Activated T-cell treated with anti-CD3 and anti-CD28 coated beads, Interleukin-2, amount 50 U/mL, for 1 hour (primary cell): ENCODE measurements around the gene KPNA4.
"Not testable (repeated sequence)": the region's sequence is repeated elsewhere in the genome, so short reads cannot be mapped to it uniquely, and the experiment has no call there.

Experiments used
- DNase-seq: peaks from one replicate; pipeline ENCODE4 v3.0.0-alpha.2; 2020

The KPNA4 gene, protein sequence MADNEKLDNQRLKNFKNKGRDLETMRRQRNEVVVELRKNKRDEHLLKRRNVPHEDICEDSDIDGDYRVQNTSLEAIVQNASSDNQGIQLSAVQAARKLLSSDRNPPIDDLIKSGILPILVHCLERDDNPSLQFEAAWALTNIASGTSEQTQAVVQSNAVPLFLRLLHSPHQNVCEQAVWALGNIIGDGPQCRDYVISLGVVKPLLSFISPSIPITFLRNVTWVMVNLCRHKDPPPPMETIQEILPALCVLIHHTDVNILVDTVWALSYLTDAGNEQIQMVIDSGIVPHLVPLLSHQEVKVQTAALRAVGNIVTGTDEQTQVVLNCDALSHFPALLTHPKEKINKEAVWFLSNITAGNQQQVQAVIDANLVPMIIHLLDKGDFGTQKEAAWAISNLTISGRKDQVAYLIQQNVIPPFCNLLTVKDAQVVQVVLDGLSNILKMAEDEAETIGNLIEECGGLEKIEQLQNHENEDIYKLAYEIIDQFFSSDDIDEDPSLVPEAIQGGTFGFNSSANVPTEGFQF

DNA sequence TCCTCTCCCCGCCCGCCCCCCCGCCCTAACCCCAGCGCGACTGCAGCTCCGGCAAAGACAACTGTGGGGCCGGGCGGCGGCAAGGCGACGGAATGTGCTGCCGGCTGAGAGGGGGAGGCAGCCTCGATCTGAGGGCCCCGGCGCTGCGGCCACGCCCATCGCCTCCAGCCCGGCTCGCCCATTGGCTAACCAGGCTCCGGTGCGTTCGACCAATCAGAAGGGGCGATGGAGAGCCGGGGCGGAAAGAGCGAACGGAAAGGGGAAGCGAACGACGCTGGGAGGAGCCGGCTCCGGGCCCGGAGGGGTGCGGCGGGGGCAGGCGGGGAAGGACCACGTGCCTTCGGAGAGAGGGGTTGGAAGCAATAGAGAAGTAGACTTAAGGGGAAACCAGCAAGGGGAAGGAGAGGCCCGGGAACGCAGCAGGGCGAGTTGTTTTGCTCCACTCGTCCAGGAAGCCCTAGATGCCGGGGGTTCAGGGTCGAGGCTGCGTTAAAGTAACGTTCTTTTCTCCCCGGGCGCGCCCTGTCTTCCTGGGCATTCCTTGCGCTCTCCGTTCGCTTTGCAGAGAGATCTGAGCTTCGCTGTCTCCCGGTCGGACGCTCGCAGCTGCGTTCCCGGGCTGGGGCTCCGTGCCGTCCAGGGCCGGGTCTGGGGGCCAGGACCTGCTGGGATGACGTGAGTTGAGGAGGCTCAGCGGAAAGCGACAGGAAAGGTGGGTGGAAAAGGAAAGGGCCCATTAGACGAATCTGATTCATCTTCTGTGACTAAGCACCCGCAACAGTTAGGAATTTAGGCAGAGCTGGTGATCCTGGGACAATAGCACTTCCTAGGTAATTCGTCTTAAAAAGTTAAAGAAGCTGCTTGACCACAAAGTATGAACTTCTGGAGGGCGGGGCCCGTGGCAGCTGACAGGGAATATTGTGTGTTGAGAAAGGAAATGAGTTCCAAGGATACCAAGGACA lies at the start of gene KPNA4:
Gene KPNA4, minus strand, starts transcription at position 130 of the 962 bp plus-strand sequence. CDS start 289 bp downstream, outside the sequence.
- peak; percentile 98 for DNase-seq

GRCh38 chr3:160613661-160614060 lies 48.3 kb upstream of the KPNA4 start:
- DNase-seq = no peak

DNA sequence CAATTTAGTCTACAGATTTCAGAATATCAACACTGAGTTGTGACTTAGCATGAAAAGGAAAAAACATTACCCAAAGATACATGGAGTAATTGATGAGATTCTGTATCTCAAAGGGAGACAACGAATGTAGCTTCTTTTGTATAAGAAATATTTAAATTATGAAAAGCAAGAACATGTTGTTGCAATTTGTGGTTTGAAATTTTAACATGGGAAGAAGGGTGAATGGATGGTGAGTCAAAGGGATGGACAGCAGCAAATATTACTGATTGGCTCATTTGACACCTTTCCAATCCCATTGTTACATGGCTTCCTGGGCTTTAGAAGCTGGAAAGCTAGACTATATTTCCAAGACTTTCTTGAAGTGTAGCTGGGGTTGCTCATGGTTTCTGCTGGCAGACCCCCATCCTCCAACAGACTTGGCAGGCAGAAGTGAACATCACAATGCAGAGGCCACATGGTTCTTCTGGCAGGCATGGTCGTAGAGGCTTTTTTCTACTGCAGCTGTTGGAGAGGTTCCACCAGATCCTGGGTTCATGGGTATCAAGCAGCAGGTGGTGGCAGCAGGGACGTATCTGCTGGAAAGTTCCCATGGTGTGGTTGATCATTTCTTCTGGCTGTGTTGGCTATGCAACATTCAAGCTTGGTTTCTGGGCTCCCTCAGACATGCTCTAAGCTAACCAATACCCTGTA lies 47.2 kb upstream of the KPNA4 start:
- DNase-seq = no peak

- DNase-seq = no peak
Observed at GRCh38 chr3:160611141-160611540, 45.8 kb upstream of the KPNA4 start.

DNA sequence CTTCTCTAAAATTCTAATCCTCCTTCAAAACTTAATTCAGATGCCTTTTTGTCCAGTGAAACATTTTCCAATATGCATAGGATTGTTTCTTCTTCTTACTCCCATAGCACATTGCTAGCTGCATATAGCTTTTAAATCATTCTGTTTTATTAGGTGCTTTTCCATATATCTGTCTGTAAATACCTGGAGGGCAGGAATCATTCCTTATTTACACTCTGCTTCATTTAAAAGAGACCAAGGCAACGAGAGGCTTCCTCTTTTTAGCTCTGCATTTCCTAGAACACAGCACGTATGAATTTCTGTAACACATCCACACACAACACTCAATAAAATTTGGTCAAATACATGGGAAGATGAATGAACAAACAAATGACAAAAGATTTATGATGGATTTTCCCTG lies 43.5 kb upstream of the KPNA4 start:
- no peak for DNase-seq

- DNase-seq = no peak
Observed at GRCh38 chr3:160607826-160608225, 42.5 kb upstream of the KPNA4 start.

DNA sequence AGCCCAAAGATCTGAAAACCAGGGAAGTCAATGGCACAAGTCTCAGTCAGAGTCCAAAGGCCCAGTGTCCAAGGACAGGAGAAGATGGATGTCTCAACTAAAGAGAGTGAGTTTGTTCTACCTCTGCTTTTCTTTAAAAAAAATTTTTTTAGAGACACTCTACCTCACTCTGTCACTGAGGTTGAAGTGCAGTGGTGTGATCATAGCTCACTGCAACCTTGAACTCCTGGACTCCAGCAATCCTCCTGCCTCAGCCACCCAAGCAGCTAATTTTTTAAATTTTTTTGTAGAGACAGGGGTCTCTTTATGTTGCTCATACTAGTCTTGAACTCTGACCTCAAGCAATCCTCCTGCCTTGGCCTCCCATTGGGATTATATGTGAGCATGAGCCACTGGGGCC lies 39.9 kb upstream of the KPNA4 start:
- DNase-seq = no peak

- not testable (repeated sequence) for DNase-seq
Observed at GRCh38 chr3:160603845-160604244, 38.5 kb upstream of the KPNA4 start.

DNA sequence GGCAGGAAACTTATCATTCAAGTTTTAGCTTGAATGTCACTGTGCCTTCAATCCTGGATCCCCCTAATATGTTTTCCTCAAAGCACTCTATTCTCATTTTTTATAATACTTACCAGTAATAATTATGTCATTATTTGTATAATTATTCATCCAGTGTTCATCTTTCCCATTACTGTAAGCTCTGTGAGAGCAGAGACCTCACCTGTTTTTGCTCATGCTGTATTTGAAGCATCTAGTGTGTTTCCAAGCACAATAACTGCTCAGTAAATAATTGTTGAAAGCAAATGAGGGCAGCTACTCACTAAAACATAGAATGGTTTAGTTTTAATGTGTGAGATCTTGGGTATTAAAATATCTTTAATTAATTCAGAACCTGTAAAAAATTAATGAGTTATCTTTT lies 36.9 kb upstream of the KPNA4 start:
- DNase-seq = no peak

- DNase-seq = no peak
Observed at GRCh38 chr3:160601288-160601687, 35.9 kb upstream of the KPNA4 start.

- no peak for DNase-seq
Observed at GRCh38 chr3:160598865-160599264, 33.5 kb upstream of the KPNA4 start.

DNA sequence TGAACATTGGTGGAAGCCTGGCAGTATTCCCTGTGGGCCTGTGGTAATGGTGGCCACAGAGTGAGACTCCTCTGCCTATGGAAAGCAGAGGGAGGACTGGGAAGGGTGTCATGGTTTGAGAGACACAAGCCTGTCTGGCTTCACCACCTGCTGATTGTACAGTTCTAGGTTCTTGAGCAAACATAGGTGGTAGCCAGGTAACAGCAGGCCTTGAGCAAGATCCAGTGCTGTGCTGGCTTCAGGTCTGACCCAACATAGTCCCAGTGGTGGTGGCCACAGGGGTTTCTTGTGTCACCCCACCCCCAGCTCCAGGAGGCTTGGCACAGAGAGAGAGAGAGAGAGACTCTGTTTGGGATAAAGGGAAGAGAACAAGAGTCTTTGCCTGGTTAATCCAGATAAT lies 22.7 kb upstream of the KPNA4 start:
- DNase-seq = no peak

- DNase-seq = no peak
Observed at GRCh38 chr3:160587105-160587504, 21.7 kb upstream of the KPNA4 start.

DNA sequence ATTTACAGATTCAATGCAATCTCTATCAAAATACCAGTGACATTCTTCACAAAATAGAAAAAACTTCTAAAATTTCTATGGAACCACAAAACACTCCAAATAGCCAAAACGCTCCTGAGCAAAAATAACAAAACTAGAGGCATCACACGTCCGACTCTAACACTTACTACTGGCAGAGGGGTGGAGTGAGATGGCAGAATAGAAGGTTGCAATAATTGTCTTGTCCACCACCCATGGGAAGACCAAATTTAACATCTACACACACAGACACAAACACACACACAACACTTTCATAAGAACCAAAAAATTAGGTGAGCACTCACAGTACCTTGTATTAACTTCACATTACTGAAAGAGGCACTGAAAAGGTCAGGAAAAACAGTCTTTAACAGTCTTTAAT lies 21.3 kb upstream of the KPNA4 start:
- DNase-seq = no peak

- DNase-seq = no peak
Observed at GRCh38 chr3:160583451-160583850, 18.1 kb upstream of the KPNA4 start.

DNA sequence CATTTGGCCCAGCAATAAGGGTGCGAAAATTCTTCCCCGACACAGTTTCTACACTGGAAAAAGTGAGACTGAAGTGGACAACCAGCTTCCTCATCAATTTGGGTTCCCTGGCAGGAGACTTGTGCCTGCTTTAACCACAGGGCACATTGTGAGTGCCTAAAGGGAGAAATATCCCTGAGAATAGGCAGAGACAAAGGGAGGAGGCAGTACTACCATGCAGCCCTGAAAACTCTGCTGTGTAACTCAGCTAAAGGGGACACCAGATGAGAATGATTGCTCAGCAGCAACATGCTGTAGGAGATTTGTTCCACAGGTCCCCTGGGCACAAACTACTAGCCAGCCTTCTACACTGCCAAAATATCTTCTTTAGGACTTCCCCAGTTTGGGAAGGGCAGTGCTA lies 15.6 kb upstream of the KPNA4 start:
- DNase-seq = no peak

DNA sequence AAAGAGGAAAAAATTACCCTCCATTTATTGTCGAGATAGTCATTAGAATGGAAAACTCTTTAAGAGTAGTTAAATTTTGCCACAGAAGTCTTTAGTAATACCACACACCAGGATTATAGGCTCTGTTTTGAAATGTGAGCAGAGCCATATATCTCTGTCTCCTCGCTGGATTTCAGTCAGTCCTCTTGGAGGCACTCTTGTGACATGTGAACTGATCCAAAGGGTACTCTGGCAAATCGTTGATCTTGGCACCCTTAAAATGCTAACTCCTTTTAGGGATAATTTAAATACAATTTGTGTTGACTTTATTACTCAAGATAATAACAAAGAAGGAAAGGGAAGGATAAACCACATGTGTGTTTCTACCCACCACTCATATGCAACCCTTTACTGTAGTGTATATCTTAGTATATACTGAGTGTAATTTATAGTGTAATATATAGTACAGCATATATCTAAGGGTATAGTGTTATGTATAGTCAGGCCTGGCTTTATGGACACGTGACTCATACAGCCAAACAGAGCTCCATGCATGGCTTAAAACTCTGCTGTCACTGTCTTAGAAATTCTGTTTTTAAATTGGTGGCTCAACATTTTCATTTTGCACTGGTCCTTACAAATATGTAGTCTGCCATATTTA lies 12.3 kb upstream of the KPNA4 start:
- no peak for DNase-seq

DNA sequence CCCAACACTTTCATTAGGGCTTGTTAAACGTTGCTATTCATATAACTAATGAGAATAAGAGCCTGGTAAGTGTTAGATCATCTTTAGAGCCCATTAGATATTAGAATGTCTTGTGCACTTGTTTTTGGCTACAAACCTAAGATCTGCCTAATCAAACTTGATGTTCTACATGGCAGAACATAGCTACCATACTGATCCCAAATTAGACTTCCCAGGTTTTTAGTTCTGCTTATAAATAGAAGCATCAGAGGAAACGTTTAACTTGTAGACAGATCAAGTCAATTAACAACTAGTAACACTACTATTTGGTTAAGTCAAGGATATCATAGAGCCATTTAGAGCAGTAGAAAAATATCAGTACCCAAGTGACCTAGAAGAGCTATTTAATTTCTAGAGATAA lies 11.7 kb upstream of the KPNA4 start:
- DNase-seq = no peak

- no peak for DNase-seq
Observed at GRCh38 chr3:160576621-160577020, 11.2 kb upstream of the KPNA4 start.

DNA sequence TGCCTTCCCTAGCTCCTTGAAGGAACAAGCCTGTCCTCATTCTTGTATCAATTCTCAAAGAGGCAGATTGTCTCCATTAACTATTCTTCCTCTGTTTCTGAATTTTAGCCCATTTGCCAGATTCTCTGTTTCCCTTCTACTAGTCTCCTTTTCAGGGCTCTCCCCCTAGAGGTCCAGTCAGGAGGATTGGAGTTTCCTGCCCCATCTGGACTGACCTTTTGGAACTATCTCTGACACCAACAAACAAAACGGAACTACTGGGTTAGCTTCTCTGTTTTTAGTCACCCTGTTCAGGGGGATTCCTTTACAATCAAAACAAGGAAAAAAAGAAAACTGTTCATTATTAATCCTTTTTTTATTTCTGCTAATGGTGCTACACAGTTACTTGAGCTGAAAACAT lies 10.2 kb upstream of the KPNA4 start:
- DNase-seq = no peak

DNA sequence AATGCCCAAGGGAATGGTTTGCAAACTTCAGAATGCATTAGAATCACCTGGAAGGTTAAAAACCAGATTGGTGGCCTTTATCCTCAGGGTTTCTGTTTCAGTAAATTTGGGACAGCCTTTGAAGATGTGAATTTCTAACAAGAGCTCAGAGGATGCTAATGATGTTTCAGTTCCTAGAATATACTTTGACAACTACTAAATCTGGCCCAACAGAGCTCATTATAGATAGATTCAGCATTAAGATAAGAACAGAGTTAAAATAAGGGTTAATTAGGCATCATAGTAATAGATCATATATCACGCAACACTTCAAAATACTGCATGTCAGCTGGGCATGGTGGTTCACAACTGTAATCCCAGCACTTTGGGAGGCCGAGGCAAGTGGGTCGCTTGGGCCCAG lies 9.3 kb upstream of the KPNA4 start:
- DNase-seq = no peak

DNA sequence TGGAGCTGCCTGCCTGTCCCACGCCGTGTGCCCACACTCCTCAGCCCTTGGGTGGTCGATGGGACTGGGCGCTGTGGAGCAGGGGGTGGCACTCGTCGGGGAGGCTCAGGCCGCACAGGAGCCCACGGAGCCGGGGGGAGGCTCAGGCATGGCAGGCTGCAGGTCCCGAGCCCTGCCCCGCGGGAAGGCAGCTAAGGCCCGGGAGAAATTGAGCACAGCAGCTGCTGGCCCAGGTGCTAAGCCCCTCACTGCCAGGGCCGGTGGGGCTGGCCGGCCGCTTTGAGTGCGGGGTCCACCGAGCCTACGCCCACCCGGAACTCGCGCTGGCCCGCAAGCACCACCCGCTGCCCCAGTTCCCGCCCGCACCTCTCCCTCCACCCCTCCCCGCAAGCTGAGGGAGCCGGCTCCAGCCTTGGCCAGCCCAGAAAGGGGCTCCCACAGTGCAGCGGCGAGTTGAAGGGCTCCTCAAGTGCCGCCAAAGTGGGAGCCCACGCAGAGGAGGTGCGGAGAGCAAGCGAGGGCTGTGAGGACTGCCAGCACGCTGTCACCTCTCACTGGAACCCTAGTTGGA lies 8.7 kb upstream of the KPNA4 start:
- not testable (repeated sequence) for DNase-seq
